Calu3 (cell line): ENCODE measurements around the gene MPIG6B. TPM values are rescaled to one million over a fixed set of nuclear protein-coding genes. Genes with fewer than 3 reads are reported as not detected.

Experiments used
- BruUV-seq: library from RNA; stranded (reverse); fragments of 400-500 nt; replicated peaks from 2 replicates; lab custom pipeline; 2021; lab: Mats Ljungman, UMichigan
- CTCF ChIA-PET: fragments of 300-600 bp; sonication (Branson Sonifier 250); formaldehyde crosslinking; loops from one replicate; lab custom pipeline; 2022; ENCODE audit warnings: antibody characterized with exemption; lab: Charles Lee
- DNase-seq: peaks from one replicate; pipeline ENCODE4 v3.0.0; 2022
- H3K27ac Mint-ChIP-seq: one replicate; pipeline ENCODE4 v1.8.0; 2022; ENCODE audit warnings: mixed read lengths; ENCODE audit not compliant: unreplicated experiment
- H3K27me3 Mint-ChIP-seq: one replicate; pipeline ENCODE4 v1.8.0; 2022; ENCODE audit warnings: mixed read lengths; ENCODE audit not compliant: unreplicated experiment
- H3K36me3 Mint-ChIP-seq: one replicate; pipeline ENCODE4 v1.8.0; 2022; ENCODE audit warnings: mild to moderate bottlenecking, moderate library complexity, mixed read lengths; ENCODE audit not compliant: insufficient read depth, unreplicated experiment
- H3K4me1 Mint-ChIP-seq: one replicate; pipeline ENCODE4 v1.8.0; 2022; ENCODE audit warnings: mild to moderate bottlenecking, low read depth, mixed read lengths; ENCODE audit not compliant: unreplicated experiment
- H3K4me3 Mint-ChIP-seq: one replicate; pipeline ENCODE4 v1.8.0; 2022; ENCODE audit warnings: mild to moderate bottlenecking, low read depth, moderate library complexity, mixed read lengths; ENCODE audit not compliant: unreplicated experiment
- H3K9me3 Mint-ChIP-seq: one replicate; pipeline ENCODE4 v1.8.0; 2022; ENCODE audit warnings: low read depth, mixed read lengths; ENCODE audit not compliant: unreplicated experiment
- CTCF ChIP-seq: fragments of 200-600 bp; IDR thresholded peaks from one replicate; pipeline ENCODE4 v1.8.0; 2022; ENCODE audit warnings: antibody characterized with exemption; ENCODE audit not compliant: unreplicated experiment
- intact Hi-C: fragments of 100-400 bp; cut with micrococcal nuclease; formaldehyde crosslinking; loops from one replicate; pipeline ENCODE4 v1.10.0; 2022; ENCODE audit not compliant: unreplicated experiment
- total RNA-seq: library from RNA; stranded (reverse); gene quantifications from 2 replicates; pipeline ENCODE4 v1.2.3, GENCODE V29; 2022

Gene MPIG6B
- total RNA-seq, 1 experiment from 2014 or later: not detected

- CTCF ChIA-PET: interaction anchor here (0.6 to 2.2 kb wide), 5 partner anchors 8 to 804 kb away, joined by 3 to 6 read pairs (median 4); partner anchors contain the start of gene ABHD16A
- DNase-seq: no peak
- peaks cover 23% of the 10 kb centered on the region for H3K4me1 Mint-ChIP-seq
- H3K36me3 Mint-ChIP-seq: peaks cover 3% of the 10 kb centered on the region
- peaks cover 26% of the 10 kb centered on the region for H3K27me3 Mint-ChIP-seq
- no TSS peak for BruUV-seq
- H3K9me3 Mint-ChIP-seq: no peaks in the 10 kb centered on the region
- no peak overlapping the region for H3K27ac Mint-ChIP-seq
- no peak overlapping the region for H3K4me3 Mint-ChIP-seq
- intact Hi-C loops: no loop called here
- TF ChIP-seq CTCF: no peak
These were observed 11.9 kb upstream of the MPIG6B start for GRCh38 chr6:31711233-31711632.

GRCh38 chr6:31712296-31712695 is 10.9 kb upstream of the MPIG6B start:
- peak; percentile 54 for TF ChIP-seq CTCF
- H3K36me3 Mint-ChIP-seq: peaks cover 3% of the 10 kb centered on the region
- no peak overlapping the region for H3K4me3 Mint-ChIP-seq
- intact Hi-C loops: no loop called here
- CTCF ChIA-PET: interaction anchor here (0.5 to 2.2 kb wide), 9 partner anchors 9 to 124 kb away, joined by 3 to 20 read pairs (median 4); partner anchors contain the start of genes ABHD16A, MSH5 and VWA7
- H3K27ac Mint-ChIP-seq: no peak overlapping the region
- peaks cover 25% of the 10 kb centered on the region for H3K4me1 Mint-ChIP-seq
- BruUV-seq: no TSS peak
- H3K9me3 Mint-ChIP-seq: no peaks in the 10 kb centered on the region
- peaks cover 26% of the 10 kb centered on the region for H3K27me3 Mint-ChIP-seq
- DNase-seq: peak; percentile 71

- no peak overlapping the region for H3K4me3 Mint-ChIP-seq
- CTCF ChIA-PET: interaction anchor here (0.7 to 1.9 kb wide), 3 partner anchors 14 to 25 kb away, joined by 3 to 20 read pairs (median 4); partner anchors contain the start of gene MSH5
- no TSS peak for BruUV-seq
- DNase-seq: no peak
- intact Hi-C loops: no loop called here
- H3K27me3 Mint-ChIP-seq: peaks cover 26% of the 10 kb centered on the region
- no peak overlapping the region for H3K27ac Mint-ChIP-seq
- no peaks in the 10 kb centered on the region for H3K9me3 Mint-ChIP-seq
- TF ChIP-seq CTCF: no peak
- peaks cover 8% of the 10 kb centered on the region for H3K36me3 Mint-ChIP-seq
- peaks cover 37% of the 10 kb centered on the region for H3K4me1 Mint-ChIP-seq
These were observed 9.7 kb upstream of the MPIG6B start for GRCh38 chr6:31713465-31713864.

GRCh38 chr6:31713991-31714684 is 9.0 kb upstream of the MPIG6B start:
- TF ChIP-seq CTCF: no peak
- BruUV-seq: no TSS peak
- Mint-ChIP-seq H3K9me3 (no peaks in the 10 kb centered on the region), H3K4me3 (no peak overlapping the region), H3K36me3 (peaks cover 10% of the 10 kb centered on the region), H3K4me1 (peaks cover 43% of the 10 kb centered on the region), H3K27me3 (peaks cover 26% of the 10 kb centered on the region), H3K27ac (no peak overlapping the region)
- DNase-seq: no peak
- intact Hi-C loops: no loop called here
- CTCF ChIA-PET: interaction anchor here (0.7 to 1.9 kb wide), 4 partner anchors 11 to 21 kb away, joined by 3 to 9 read pairs (median 4); partner anchors contain the start of genes ABHD16A and DDAH2
